HL-60 (cell line): ENCODE data around the gene IGSF8.
"Not testable (repeated sequence)": the region's sequence is repeated elsewhere in the genome, so short reads cannot be mapped to it uniquely, and the experiment has no call there.

ENCODE experiments used
- DNase-seq, 2 experiments: peaks; one replicate each; pipeline ENCODE4 v3.0.0-alpha.2; 2010 to 2020; ENCODE audit warnings: low read depth in 1 of 2, low spot score in 1 of 2
- H3K27ac ChIP-seq: fragments of 250-450 bp; sonication (Bioruptor Pico); replicated peaks from 2 replicates; pipeline ENCODE4 v1.5.1; 2020; ENCODE audit warnings: mild to moderate bottlenecking, moderate library complexity
- H3K27me3 ChIP-seq: fragments of 250-450 bp; sonication (Bioruptor Pico); 2 replicates; pipeline ENCODE4 v1.5.1; 2021; ENCODE audit warnings: mild to moderate bottlenecking, moderate library complexity; ENCODE audit not compliant: insufficient read depth, poor library complexity, severe bottlenecking
- H3K4me3 ChIP-seq: replicated peaks from 2 replicates; pipeline ENCODE4 v1.5.1; 2011; ENCODE audit warnings: mild to moderate bottlenecking, control low read depth, low read length; ENCODE audit not compliant: insufficient read depth
- GABPA ChIP-seq: IDR thresholded peaks from 2 replicates; pipeline ENCODE4 v1.6.1; 2012; ENCODE audit warnings: low read depth
- POLR2AphosphoS5 ChIP-seq: IDR thresholded peaks from 2 replicates; pipeline ENCODE4 v1.6.1; 2012; ENCODE audit warnings: low read depth
- SPI1 ChIP-seq: IDR thresholded peaks from 2 replicates; pipeline ENCODE4 v1.6.1; 2012; ENCODE audit warnings: low read depth, mild to moderate bottlenecking, borderline replicate concordance
- TF ChIP-seq, protein P1 (sequence below): IDR thresholded peaks from 2 replicates; pipeline ENCODE4 v1.6.1; 2012; ENCODE audit warnings: low read depth; ENCODE audit not compliant: insufficient replicate concordance
- TF ChIP-seq, protein P2 (sequence below): IDR thresholded peaks from one replicate; pipeline ENCODE4 v1.5.1; 2011; ENCODE audit warnings: low read length, control low read depth, inconsistent platforms; ENCODE audit not compliant: insufficient read depth

Gene IGSF8

GRCh38 chr1:160128636-160129035, 30.2 kb upstream of the IGSF8 start:
- Histone ChIP-seq H3K27me3 (no peaks in the 10 kb centered on the region), H3K4me3 (no peak overlapping the region), H3K27ac (no peak overlapping the region)
- no peak for DNase-seq
- TF ChIP-seq, protein P1, sequence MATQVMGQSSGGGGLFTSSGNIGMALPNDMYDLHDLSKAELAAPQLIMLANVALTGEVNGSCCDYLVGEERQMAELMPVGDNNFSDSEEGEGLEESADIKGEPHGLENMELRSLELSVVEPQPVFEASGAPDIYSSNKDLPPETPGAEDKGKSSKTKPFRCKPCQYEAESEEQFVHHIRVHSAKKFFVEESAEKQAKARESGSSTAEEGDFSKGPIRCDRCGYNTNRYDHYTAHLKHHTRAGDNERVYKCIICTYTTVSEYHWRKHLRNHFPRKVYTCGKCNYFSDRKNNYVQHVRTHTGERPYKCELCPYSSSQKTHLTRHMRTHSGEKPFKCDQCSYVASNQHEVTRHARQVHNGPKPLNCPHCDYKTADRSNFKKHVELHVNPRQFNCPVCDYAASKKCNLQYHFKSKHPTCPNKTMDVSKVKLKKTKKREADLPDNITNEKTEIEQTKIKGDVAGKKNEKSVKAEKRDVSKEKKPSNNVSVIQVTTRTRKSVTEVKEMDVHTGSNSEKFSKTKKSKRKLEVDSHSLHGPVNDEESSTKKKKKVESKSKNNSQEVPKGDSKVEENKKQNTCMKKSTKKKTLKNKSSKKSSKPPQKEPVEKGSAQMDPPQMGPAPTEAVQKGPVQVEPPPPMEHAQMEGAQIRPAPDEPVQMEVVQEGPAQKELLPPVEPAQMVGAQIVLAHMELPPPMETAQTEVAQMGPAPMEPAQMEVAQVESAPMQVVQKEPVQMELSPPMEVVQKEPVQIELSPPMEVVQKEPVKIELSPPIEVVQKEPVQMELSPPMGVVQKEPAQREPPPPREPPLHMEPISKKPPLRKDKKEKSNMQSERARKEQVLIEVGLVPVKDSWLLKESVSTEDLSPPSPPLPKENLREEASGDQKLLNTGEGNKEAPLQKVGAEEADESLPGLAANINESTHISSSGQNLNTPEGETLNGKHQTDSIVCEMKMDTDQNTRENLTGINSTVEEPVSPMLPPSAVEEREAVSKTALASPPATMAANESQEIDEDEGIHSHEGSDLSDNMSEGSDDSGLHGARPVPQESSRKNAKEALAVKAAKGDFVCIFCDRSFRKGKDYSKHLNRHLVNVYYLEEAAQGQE = no peak
- no peak for TF ChIP-seq GABPA
- no peak for TF ChIP-seq SPI1
- no peak for TF ChIP-seq POLR2AphosphoS5
- TF ChIP-seq, protein P2, sequence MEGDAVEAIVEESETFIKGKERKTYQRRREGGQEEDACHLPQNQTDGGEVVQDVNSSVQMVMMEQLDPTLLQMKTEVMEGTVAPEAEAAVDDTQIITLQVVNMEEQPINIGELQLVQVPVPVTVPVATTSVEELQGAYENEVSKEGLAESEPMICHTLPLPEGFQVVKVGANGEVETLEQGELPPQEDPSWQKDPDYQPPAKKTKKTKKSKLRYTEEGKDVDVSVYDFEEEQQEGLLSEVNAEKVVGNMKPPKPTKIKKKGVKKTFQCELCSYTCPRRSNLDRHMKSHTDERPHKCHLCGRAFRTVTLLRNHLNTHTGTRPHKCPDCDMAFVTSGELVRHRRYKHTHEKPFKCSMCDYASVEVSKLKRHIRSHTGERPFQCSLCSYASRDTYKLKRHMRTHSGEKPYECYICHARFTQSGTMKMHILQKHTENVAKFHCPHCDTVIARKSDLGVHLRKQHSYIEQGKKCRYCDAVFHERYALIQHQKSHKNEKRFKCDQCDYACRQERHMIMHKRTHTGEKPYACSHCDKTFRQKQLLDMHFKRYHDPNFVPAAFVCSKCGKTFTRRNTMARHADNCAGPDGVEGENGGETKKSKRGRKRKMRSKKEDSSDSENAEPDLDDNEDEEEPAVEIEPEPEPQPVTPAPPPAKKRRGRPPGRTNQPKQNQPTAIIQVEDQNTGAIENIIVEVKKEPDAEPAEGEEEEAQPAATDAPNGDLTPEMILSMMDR = no peak

DNA sequence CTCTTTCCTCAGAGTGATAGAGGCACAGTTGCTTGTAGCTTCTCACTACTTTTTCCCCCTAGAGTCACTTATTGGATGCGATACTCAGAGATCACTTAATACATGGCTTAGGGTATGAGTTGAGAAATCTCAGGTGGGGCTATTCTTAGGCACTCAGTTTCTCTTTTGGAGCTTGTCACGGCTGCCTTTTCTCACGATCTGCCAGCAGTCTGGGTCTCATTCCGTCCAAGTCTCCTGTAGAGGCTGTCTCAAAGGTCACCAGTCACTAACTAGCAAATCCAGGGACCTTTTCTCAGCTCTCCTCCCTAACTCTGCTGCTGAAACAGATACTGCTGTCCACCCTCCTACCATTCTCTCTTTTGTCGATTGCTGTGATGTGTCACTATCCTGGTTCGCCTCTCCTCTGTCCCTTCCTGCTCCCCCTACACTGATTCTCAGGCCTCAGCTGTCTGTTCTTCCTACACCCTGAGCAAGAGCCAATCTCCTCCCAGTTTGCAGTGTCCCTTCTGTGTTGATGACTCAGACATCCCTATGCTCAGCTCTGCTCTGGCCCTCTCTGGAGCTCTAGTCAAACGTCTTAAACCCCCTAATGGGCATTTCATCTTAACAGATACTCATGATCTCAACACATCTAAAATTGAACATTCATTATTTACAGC, 29.6 kb upstream of the IGSF8 start:
- DNase-seq = no peak
- H3K27ac ChIP-seq = no peak overlapping the region
- TF ChIP-seq SPI1 (no peak), POLR2AphosphoS5 (no peak), GABPA (no peak)
- TF ChIP-seq, protein P2 = no peak
- TF ChIP-seq, protein P1 = no peak
- no peak overlapping the region for H3K4me3 ChIP-seq
- no peaks in the 10 kb centered on the region for H3K27me3 ChIP-seq

DNA sequence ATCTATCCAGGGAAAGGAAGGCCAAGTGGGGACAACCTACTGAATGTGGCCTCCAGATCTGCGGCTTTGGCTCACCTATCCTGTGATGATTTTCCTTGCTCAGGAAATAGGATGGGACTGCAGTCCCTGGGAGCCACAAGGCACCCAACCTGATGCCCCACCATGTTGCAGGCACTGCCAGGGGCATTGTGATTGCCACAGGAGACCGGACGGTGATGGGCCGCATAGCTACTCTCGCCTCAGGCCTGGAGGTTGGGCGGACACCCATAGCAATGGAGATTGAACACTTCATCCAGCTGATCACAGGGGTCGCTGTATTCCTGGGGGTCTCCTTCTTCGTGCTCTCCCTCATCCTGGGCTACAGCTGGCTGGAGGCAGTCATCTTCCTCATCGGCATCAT, 29.0 kb upstream of the IGSF8 start:
- no peak overlapping the region for H3K27ac ChIP-seq
- no peak for TF ChIP-seq POLR2AphosphoS5
- TF ChIP-seq, protein P2 = no peak
- TF ChIP-seq, protein P1 = no peak
- TF ChIP-seq SPI1 = no peak
- no peak for TF ChIP-seq GABPA
- H3K27me3 ChIP-seq = no peaks in the 10 kb centered on the region
- no peak overlapping the region for H3K4me3 ChIP-seq
- DNase-seq = no peak

DNA sequence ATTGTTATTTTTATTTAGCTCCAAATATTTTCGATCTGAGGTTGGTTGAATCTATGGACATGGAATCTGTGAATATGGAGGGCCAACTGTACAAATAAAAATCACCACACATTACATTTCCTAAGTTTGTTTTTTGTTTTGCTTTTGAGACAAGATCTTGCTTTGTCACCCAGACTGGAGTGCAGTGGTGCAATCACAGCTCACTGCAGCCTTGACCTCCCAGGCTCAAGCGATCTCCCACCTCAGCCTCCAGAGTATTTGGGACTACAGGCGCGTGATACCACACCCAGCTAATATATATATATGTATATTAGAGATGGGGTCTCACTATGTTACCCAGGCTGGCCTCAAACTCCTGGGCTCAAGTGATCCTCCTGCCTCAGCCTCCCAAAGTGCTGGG, 27.9 kb upstream of the IGSF8 start:
- H3K27me3 ChIP-seq, H3K27ac ChIP-seq, H3K4me3 ChIP-seq, DNase-seq: not testable (repeated sequence)
